Gastrocnemius medialis (tissue), 4 donors: ENCODE data around the gene CARMIL1. TPM values are rescaled to one million over a fixed set of nuclear protein-coding genes. Genes with fewer than 3 reads are reported as not detected.

Experiments used
- ATAC-seq, 2 donors: fragments of 150-250 bp; one replicate each; pipeline ENCODE4 v1.9.1; 2016
- DNase-seq, 2 donors: peaks; one replicate each; pipeline ENCODE4 v3.0.0-alpha.2; 2019
- H3K27ac ChIP-seq, 4 donors: fragments of 200-600 bp; sonication (generic); 1 replicate in 1 of 4; 2 replicates in 3 of 4; pipeline ENCODE4 v1.5.1; 2016 to 2018; ENCODE audit warnings: mild to moderate bottlenecking in 2 of 4, moderate library complexity in 1 of 4
- H3K27me3 ChIP-seq, 3 donors: fragments of 200-600 bp; sonication (generic) in 2 of 3; 1 replicate in 1 of 3; 2 replicates in 2 of 3; pipeline versions ENCODE4 v1.5.1 to v1.6.0; 2016 to 2019; ENCODE audit warnings: mild to moderate bottlenecking in 1 of 3, moderate library complexity in 1 of 3
- H3K36me3 ChIP-seq, 2 donors: fragments of 200-600 bp; sonication (generic) in 1 of 2; one replicate each; pipeline ENCODE4 v1.5.1; 2017 to 2018
- H3K4me1 ChIP-seq, 2 donors: fragments of 200-600 bp; sonication (generic) in 1 of 2; one replicate each; pipeline ENCODE4 v1.5.1; 2016 to 2017; ENCODE audit warnings: mild to moderate bottlenecking in 2 of 2
- H3K4me3 ChIP-seq, 4 donors: fragments of 200-600 bp; sonication (generic) in 3 of 4; 1 replicate in 1 of 4; 2 replicates in 3 of 4; pipeline ENCODE4 v1.5.1; 2016 to 2019; ENCODE audit warnings: mild to moderate bottlenecking in 2 of 4
- H3K9me3 ChIP-seq, 3 donors: fragments of 200-600 bp; sonication (generic) in 2 of 3; 1 replicate in 1 of 3; 2 replicates in 2 of 3; pipeline ENCODE4 v1.5.1; 2016 to 2019
- POLR2A ChIP-seq, 2 donors: fragments of 450-650 bp; IDR thresholded peaks; one replicate each; pipeline ENCODE4 v1.6.1; 2017; ENCODE audit warnings: antibody characterized with exemption in 2 of 2, mild to moderate bottlenecking in 2 of 2, moderate library complexity in 2 of 2
- in situ Hi-C, 4 donors: fragments of 200-750 bp; cut with MboI; loops; one replicate each; pipeline versions ENCODE4 v1.15.0 to v1.8.0; 2017; ENCODE audit warnings: low sequenced_read_pairs in 4 of 4
- intact Hi-C: fragments of 100-400 bp; cut with DNase I; formaldehyde crosslinking; loops from one replicate; pipeline ENCODE4 v1.15.1; 2023; ENCODE audit warnings: low total_unique reads
- total RNA-seq, 4 donors: library from RNA; depleted of rRNA; stranded (reverse); fragments of >200 nt; gene quantifications; one replicate each; pipeline versions ENCODE4 v1.1.0 to v1.2.3, GENCODE V29; 2016
- TF ChIP-seq, protein P1 (sequence below), 5 experiments: fragments of 450-650 bp in 3 of 5; fragments of 200-600 bp in 2 of 5; sonication (generic) in 2 of 5; IDR thresholded peaks in 4 of 5; conservative IDR thresholded peaks in 1 of 5; 1 replicate in 4 of 5; 2 replicates in 1 of 5; pipeline ENCODE4 v1.5.1; 2016 to 2019; ENCODE audit warnings: antibody characterized with exemption in 5 of 5, mild to moderate bottlenecking in 3 of 5, moderate library complexity in 3 of 5

The CARMIL1 gene
- total RNA-seq, 4 donors from 2014 or later = 0.87 to 2.1 (median 1.7) TPM

DNA sequence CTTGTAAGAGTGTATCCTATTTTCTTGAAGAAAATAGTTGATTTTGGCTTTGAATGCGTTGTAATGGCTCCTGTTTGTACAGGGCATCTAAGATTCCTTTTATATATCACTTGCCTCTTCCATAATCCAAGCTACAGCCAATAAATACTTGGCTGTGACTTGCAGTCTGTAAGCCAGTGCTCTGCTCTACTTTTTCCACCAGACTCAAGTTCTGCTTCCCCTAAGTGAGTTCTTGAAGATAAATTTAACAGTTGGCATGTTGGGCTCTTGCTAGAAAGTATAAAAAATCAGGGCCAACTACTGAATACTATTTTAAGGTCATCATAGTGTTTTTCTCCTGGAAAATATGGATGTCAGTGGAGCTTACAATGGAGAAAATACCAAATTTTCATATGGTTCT is 336.3 kb downstream of the CARMIL1 start:
- in situ Hi-C loops (loop anchor here in 1 of 4 donors (25.0 kb wide), 1 partner anchor 353 kb away; no protein-coding TSS in a partner anchor), intact Hi-C loops (no loop called here)
- TF ChIP-seq, protein P1, sequence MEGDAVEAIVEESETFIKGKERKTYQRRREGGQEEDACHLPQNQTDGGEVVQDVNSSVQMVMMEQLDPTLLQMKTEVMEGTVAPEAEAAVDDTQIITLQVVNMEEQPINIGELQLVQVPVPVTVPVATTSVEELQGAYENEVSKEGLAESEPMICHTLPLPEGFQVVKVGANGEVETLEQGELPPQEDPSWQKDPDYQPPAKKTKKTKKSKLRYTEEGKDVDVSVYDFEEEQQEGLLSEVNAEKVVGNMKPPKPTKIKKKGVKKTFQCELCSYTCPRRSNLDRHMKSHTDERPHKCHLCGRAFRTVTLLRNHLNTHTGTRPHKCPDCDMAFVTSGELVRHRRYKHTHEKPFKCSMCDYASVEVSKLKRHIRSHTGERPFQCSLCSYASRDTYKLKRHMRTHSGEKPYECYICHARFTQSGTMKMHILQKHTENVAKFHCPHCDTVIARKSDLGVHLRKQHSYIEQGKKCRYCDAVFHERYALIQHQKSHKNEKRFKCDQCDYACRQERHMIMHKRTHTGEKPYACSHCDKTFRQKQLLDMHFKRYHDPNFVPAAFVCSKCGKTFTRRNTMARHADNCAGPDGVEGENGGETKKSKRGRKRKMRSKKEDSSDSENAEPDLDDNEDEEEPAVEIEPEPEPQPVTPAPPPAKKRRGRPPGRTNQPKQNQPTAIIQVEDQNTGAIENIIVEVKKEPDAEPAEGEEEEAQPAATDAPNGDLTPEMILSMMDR (IDR thresholded peaks at IDR 0.05 in 4 of 5, conservative IDR thresholded peaks at IDR 0.05 in 1 of 5) = no peak

GRCh38 chr6:25617997-25618396 is 338.8 kb downstream of the CARMIL1 start:
- no peaks in the 10 kb centered on the region for H3K27me3 ChIP-seq
- ATAC-seq (no peak), DNase-seq (no peak)
- H3K27ac ChIP-seq = no peak overlapping the region
- no peak overlapping the region for H3K4me3 ChIP-seq
- intact Hi-C loops = no loop called here
- H3K4me1 ChIP-seq = no peaks in the 10 kb centered on the region
- H3K9me3 ChIP-seq = no peaks in the 10 kb centered on the region
- TF ChIP-seq, protein P1 (IDR thresholded peaks at IDR 0.05 in 4 of 5, conservative IDR thresholded peaks at IDR 0.05 in 1 of 5) = no peak
- no peak for TF ChIP-seq POLR2A (IDR thresholded peaks at IDR 0.05)
- in situ Hi-C loops = loop anchor here in 1 of 4 donors (25.0 kb wide), 1 partner anchor 356 kb away; no protein-coding TSS in a partner anchor
- no peaks in the 10 kb centered on the region for H3K36me3 ChIP-seq

More for the DNA sequence above, 336.3 kb downstream of the CARMIL1 start:
- ATAC-seq (no peak), DNase-seq (no peak)
- Histone ChIP-seq H3K9me3 (no peaks in the 10 kb centered on the region), H3K27me3 (no peaks in the 10 kb centered on the region), H3K4me1 (no peaks in the 10 kb centered on the region), H3K27ac (no peak overlapping the region), H3K4me3 (no peak overlapping the region), H3K36me3 (no peaks in the 10 kb centered on the region)

GRCh38 chr6:25619217-25619616 is 340.0 kb downstream of the CARMIL1 start:
- TF ChIP-seq POLR2A (IDR thresholded peaks at IDR 0.05) = no peak
- TF ChIP-seq, protein P1 (IDR thresholded peaks at IDR 0.05 in 4 of 5, conservative IDR thresholded peaks at IDR 0.05 in 1 of 5) = no peak
- DNase-seq (no peak), ATAC-seq (no peak)
- Histone ChIP-seq H3K27ac (no peak overlapping the region), H3K27me3 (no peaks in the 10 kb centered on the region), H3K9me3 (no peaks in the 10 kb centered on the region), H3K36me3 (no peaks in the 10 kb centered on the region), H3K4me1 (no peaks in the 10 kb centered on the region), H3K4me3 (no peak overlapping the region)
- in situ Hi-C loops (loop anchor here in 1 of 4 donors (25.0 kb wide), 1 partner anchor 357 kb away; no protein-coding TSS in a partner anchor), intact Hi-C loops (no loop called here)

GRCh38 chr6:25620391-25620790 is 341.2 kb downstream of the CARMIL1 start:
- no peaks in the 10 kb centered on the region for H3K9me3 ChIP-seq
- intact Hi-C loops = no loop called here
- no peaks in the 10 kb centered on the region for H3K27me3 ChIP-seq
- in situ Hi-C loops = loop anchor here in 1 of 4 donors (25.0 kb wide), 1 partner anchor 358 kb away; no protein-coding TSS in a partner anchor
- ATAC-seq (no peak), DNase-seq (no peak)
- H3K4me1 ChIP-seq = no peaks in the 10 kb centered on the region
- TF ChIP-seq POLR2A (IDR thresholded peaks at IDR 0.05) = no peak
- TF ChIP-seq, protein P1 (IDR thresholded peaks at IDR 0.05 in 4 of 5, conservative IDR thresholded peaks at IDR 0.05 in 1 of 5) = no peak
- no peak overlapping the region for H3K4me3 ChIP-seq
- H3K27ac ChIP-seq = no peak overlapping the region
- no peaks in the 10 kb centered on the region for H3K36me3 ChIP-seq

GRCh38 chr6:25623065-25623464 is 343.9 kb downstream of the CARMIL1 start:
- ATAC-seq = no peak
- H3K4me1 ChIP-seq = no peaks in the 10 kb centered on the region
- no peak overlapping the region for H3K4me3 ChIP-seq
- in situ Hi-C loops (loop anchor here in 1 of 4 donors (25.0 kb wide), 1 partner anchor 361 kb away; no protein-coding TSS in a partner anchor), intact Hi-C loops (no loop called here)
- no peaks in the 10 kb centered on the region for H3K9me3 ChIP-seq
- H3K27ac ChIP-seq = no peak overlapping the region
- no peaks in the 10 kb centered on the region for H3K36me3 ChIP-seq
- DNase-seq = no peak
- no peak for TF ChIP-seq POLR2A (IDR thresholded peaks at IDR 0.05)
- no peaks in the 10 kb centered on the region for H3K27me3 ChIP-seq
